Stimulated activated naive CD8-positive, alpha-beta T cell treated with anti-CD3 and anti-CD28 coated beads, Interleukin-15, amount 100 ng/mL, for 72 hours (primary cell): ENCODE measurements around the gene UCN3.

Experiments used
- ATAC-seq: fragments of 150-1000 bp; cut with Tn5 transposase; 2 replicates; pipeline ENCODE4 v1.10.0; 2021; ENCODE audit warnings: mild to moderate bottlenecking, moderate library complexity
- DNase-seq, 2 donors: peaks; one replicate each; pipeline ENCODE4 v3.0.0; 2021 to 2022
- H3K27ac Mint-ChIP-seq, 2 donors: one replicate each; pipeline ENCODE4 v1.8.0; 2022; ENCODE audit warnings: mild to moderate bottlenecking in 2 of 2, mixed read lengths in 2 of 2, moderate library complexity in 2 of 2
- H3K27me3 Mint-ChIP-seq: one replicate; pipeline ENCODE4 v1.8.0; 2022; ENCODE audit warnings: mixed read lengths
- H3K4me1 Mint-ChIP-seq: one replicate; pipeline ENCODE4 v1.8.0; 2022; ENCODE audit warnings: mild to moderate bottlenecking, mixed read lengths
- H3K4me3 Mint-ChIP-seq, 2 donors: one replicate each; pipeline ENCODE4 v1.8.0; 2022; ENCODE audit warnings: mild to moderate bottlenecking in 2 of 2, mixed read lengths in 2 of 2, moderate library complexity in 1 of 2
- H3K9me3 Mint-ChIP-seq, 2 donors: one replicate each; pipeline ENCODE4 v1.8.0; 2022; ENCODE audit warnings: mixed read lengths in 2 of 2

UCN3 gene, protein sequence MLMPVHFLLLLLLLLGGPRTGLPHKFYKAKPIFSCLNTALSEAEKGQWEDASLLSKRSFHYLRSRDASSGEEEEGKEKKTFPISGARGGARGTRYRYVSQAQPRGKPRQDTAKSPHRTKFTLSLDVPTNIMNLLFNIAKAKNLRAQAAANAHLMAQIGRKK

DNA sequence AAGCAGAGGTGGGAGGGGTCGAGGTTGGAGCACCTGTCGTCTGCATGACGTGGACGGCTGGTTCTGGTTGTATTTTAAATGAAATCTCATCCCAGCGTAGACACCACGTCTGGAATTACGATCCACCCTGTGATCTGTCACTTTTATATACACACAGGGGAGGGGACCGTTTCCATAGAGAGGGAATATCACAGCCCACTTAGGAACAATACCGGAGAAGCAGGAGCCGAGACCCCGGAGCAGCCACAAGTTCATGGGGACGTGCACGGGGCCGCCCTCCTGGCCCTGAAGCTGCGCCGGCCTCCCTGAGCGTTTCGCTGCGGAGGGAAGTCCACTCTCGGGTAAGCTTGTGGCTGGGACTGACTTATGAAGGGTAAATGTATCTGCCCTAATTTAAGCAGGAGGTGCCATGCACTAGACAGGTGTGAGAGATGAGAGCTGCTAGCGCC lies at the start of gene UCN3:
Gene UCN3 (plus strand): TSS at position 77 of the 449 bp plus-strand sequence. CDS start 8,755 bp downstream, outside the sequence.
- H3K4me1 Mint-ChIP-seq = no peaks in the 10 kb centered on the region
- peaks cover 5 to 7% of the 10 kb centered on the region in 2 donors for H3K9me3 Mint-ChIP-seq
- ATAC-seq (no peak), DNase-seq (no peak)
- no peak within 1 kb of the TSS for H3K4me3 Mint-ChIP-seq
- peaks cover 5% of the 10 kb centered on the region for H3K27me3 Mint-ChIP-seq
- H3K27ac Mint-ChIP-seq = no peak within 1 kb of the TSS

DNA sequence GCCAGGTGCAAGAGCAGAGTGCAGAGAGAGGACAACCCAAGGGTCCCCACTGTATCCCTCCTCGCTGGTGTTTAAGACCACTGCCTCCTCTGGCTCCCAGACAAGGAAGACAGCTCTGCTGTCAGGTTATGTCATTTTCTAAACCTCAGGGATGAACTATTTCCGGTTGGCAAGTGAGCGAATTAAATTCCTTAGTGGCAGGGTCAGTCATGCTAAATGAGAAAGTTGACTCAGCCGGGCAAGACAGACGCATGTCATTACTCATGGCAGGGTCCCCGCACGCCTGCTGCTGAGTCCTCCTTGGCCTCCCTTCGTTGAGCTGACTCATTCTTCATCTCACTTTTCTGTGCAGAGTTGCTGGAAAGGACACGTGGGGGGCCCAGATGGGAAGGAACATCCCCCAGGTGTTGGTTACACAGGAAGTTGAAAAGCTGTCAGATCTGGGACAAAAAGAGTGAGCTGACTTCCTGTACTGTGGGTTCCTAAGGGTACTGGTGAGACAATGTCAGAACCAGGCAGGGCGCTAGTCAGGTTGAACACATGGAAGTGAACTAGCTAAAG lies 47.1 kb upstream of the UCN3 start:
- H3K4me1 Mint-ChIP-seq = peaks cover 56% of the 10 kb centered on the region
- peak; percentile 59 to 85 for DNase-seq
- peak overlapping the region; percentile 31 to 75 for H3K27ac Mint-ChIP-seq
- peak; percentile 97 for ATAC-seq
- H3K4me3 Mint-ChIP-seq = peak overlapping the region; percentile 36 to 38
- H3K9me3 Mint-ChIP-seq = no peaks in the 10 kb centered on the region
- no peaks in the 10 kb centered on the region for H3K27me3 Mint-ChIP-seq

DNA sequence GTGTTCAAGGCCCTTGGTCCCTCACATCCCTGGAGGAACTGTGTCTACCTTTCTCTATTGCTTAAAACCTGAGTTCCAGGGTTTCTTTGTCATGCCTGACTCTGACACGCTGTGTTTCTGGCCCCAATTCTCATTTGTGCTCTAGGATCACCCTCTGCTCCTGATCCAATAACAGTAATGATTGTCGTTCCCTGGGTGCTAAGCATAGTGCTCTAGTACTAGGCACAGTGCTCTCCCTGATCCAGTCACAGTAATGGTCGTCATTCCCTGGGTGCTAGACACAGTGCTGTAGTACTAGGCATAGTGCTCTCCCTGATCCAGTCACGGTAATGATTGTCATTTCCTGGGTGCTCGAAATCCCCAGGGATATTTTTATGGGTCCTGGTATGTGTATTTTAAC lies 46.6 kb upstream of the UCN3 start:
- ATAC-seq (peak; percentile 2), DNase-seq (no peak)
- H3K9me3 Mint-ChIP-seq = no peaks in the 10 kb centered on the region
- H3K4me1 Mint-ChIP-seq = peaks cover 56% of the 10 kb centered on the region
- H3K4me3 Mint-ChIP-seq = peak overlapping the region in 1 of 2 donors; percentile 36
- no peaks in the 10 kb centered on the region for H3K27me3 Mint-ChIP-seq
- peak overlapping the region in 1 of 2 donors; percentile 75 for H3K27ac Mint-ChIP-seq

DNA sequence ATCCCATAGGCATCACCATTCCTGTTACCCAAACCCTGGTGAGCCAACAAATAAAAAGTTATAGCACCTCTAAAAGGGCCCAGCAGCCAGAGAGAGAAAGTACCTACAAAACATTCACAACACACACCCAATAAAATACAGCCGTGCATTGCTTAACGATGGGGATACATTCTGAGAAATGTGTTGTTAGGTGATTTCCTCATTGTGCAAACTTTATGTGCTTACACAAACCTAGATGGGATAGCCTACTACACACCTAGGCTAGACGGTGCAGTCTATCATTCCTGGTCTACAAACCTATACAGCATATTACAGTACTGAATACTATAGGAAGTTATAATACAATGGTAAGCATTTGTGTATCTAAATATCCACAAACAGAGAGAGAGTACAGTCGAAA lies 44.9 kb upstream of the UCN3 start:
- Mint-ChIP-seq H3K27me3 (no peaks in the 10 kb centered on the region), H3K4me3 (no peak overlapping the region), H3K27ac (no peak overlapping the region), H3K9me3 (no peaks in the 10 kb centered on the region), H3K4me1 (peaks cover 49% of the 10 kb centered on the region)
- no peak for ATAC-seq
- no peak for DNase-seq

DNA sequence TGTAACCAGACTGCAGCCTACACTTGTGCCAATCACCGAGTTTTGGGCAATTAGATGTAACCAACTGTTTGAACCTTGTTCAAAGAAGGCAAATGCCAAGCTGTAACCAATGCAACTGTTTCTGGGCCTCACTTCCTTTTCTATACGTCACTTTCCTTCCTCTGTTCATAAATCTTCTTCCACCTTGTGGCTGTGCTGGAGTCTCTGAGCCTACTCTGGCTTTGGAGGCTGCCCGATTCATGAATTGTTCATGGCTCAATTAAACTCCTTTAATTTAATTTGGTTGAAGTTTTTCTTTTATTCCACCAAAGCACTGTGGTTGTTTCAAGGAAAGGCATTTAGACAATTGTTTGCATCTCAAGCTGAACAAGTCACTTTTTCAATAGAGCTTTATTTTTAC lies 43.5 kb upstream of the UCN3 start:
- Mint-ChIP-seq H3K27ac (no peak overlapping the region), H3K4me1 (peaks cover 46% of the 10 kb centered on the region), H3K9me3 (no peaks in the 10 kb centered on the region), H3K4me3 (no peak overlapping the region), H3K27me3 (no peaks in the 10 kb centered on the region)
- ATAC-seq = no peak
- no peak for DNase-seq

DNA sequence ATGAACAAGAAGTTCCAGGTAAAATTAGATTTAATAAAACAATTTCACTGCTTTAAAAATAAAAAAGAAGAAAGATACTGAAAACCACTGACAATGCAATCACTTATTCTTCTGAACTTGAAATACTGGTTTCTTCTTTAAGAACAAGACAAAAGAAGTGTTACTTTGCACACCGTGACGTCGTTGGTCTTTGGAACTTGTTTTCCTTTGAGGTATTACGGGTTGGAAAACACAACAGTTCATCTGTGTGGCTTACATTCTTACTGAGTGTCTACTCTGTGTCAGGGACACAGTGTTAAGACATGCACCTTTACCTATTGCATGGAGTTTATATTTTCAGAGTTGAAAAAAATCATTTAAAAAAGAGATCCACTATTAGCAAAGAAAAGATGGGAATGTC lies 41.3 kb upstream of the UCN3 start:
- no peaks in the 10 kb centered on the region for H3K9me3 Mint-ChIP-seq
- ATAC-seq (no peak), DNase-seq (no peak)
- H3K4me3 Mint-ChIP-seq = no peak overlapping the region
- peaks cover 25% of the 10 kb centered on the region for H3K4me1 Mint-ChIP-seq
- no peak overlapping the region for H3K27ac Mint-ChIP-seq
- H3K27me3 Mint-ChIP-seq = no peaks in the 10 kb centered on the region

DNA sequence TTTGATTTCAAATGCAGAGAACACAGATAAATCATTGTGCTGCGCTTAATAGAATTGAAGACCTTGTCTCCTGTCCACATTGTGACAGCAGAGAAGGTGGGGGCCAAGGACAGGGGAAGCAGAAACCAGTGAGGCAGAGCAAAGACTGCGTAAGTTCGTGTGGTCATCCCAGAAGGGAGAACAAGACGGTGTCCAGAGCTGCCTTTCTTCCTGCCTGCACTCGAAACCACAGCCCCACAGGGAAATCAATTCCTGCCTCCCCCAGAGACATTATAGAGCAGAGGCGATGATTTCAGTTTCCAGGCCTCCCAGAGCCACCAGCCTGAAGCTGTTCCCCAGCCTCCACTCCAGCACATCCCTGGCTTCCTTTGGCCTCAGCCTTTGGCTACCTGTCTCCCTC lies 39.7 kb upstream of the UCN3 start:
- no peak overlapping the region for H3K4me3 Mint-ChIP-seq
- no peaks in the 10 kb centered on the region for H3K27me3 Mint-ChIP-seq
- no peaks in the 10 kb centered on the region for H3K9me3 Mint-ChIP-seq
- no peak overlapping the region for H3K27ac Mint-ChIP-seq
- ATAC-seq (no peak), DNase-seq (no peak)
- peaks cover 10% of the 10 kb centered on the region for H3K4me1 Mint-ChIP-seq

DNA sequence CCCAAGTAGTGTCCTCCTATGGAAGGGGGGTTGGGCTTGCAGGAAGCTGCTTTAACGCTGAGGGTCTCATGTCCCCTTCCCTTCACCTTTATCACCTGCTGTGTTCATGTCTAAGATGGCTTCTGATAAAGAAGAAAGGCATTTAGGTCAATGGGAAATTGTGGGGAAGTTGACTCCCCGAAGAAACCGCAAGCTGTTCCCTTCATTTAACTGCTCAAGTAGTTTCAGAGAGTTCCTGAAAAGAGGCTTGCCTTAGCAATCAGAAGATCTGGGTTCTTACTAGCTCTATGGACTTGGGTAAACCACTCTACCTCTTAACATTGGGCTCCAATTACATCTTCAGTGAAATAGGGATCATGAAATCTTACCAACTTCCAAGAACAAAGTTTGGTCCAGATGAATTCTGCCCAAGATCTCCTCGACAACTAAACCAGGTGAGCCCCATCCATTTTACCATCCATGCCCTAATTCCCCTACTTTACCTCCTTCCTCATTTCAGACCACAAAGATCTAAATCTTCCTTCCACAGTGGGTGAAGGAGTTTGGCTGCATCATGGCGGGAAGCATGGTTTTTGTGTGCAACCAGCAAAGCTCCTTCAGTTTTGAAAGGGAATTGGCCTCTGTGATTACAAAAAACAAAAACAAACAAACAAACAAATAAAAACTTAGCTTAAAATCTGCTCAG lies 30.4 kb upstream of the UCN3 start:
- ATAC-seq = no peak

DNA sequence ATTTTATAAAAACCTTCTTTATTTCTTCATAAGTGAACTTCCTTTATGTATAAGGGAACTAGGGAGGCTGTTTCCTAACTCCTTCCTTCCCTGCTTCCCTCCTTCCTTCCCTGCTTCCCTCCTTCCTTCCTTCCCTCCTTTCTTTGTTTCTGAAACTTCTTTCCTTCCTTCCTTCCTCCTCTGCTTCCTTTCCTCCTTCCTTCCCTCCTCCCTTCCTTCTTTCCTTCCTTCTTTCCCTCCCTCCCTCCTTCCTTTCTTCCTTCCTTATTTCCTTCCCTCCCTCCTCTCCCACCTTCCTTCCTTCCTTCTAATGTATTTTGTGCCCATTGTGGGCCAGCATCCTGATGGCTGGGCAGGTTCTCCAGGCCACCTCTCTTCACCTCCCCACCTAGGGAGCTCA lies 26.8 kb upstream of the UCN3 start:
- DNase-seq (no peak), ATAC-seq (no peak)
- no peak overlapping the region for H3K4me3 Mint-ChIP-seq
- peaks cover 6 to 18% of the 10 kb centered on the region in 2 donors for H3K9me3 Mint-ChIP-seq
- no peaks in the 10 kb centered on the region for H3K4me1 Mint-ChIP-seq
- H3K27ac Mint-ChIP-seq = no peak overlapping the region
- peaks cover 10% of the 10 kb centered on the region for H3K27me3 Mint-ChIP-seq

More for the DNA sequence above, 30.4 kb upstream of the UCN3 start:
- peaks cover 6 to 18% of the 10 kb centered on the region in 2 donors for H3K9me3 Mint-ChIP-seq
- H3K4me3 Mint-ChIP-seq = no peak overlapping the region
- peaks cover 10% of the 10 kb centered on the region for H3K27me3 Mint-ChIP-seq
- no peak for DNase-seq
- H3K4me1 Mint-ChIP-seq = no peaks in the 10 kb centered on the region
- H3K27ac Mint-ChIP-seq = no peak overlapping the region

DNA sequence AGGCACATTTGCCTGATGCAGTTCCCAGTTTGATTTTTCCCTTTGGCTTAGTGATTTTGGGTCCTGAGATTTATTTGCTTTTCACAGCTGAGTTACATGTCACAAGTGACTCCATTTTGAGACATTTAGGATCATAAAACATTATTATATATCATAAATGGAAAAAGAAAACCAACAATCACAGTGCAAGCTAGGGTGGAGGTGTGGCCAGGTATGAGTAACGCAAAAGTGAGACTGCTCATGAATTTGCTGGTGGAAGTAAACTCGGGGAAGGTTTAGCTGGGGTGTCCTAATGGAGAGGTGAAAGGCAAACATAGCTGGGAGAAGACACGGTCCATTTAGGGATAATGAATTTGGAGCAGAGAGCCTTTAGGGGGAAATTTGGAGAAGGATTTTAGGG lies 21.7 kb upstream of the UCN3 start:
- no peak for DNase-seq
- no peaks in the 10 kb centered on the region for H3K27me3 Mint-ChIP-seq
- H3K4me1 Mint-ChIP-seq = peaks cover 5% of the 10 kb centered on the region
- H3K4me3 Mint-ChIP-seq = no peak overlapping the region
- no peak for ATAC-seq
- no peaks in the 10 kb centered on the region for H3K9me3 Mint-ChIP-seq
- no peak overlapping the region for H3K27ac Mint-ChIP-seq

DNA sequence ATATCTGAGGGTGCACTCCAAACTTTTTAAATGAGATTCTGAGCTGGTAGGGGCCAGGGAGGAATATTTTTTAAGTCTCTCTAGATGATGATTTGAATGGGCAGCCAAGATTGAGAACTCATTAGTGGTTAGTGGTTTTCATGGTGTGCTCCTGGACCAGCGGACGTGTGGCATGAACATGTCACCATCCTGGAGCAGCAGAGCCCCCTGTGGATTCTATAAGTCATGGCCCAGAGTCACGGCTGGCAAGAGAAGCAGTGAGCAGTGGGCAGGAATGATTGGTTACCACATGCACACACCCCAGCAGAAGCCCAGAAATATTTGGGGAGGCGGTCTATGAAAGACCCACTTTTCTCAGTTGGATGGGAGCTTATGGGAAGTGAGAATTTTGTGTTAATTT lies 21.2 kb upstream of the UCN3 start:
- ATAC-seq = peak; percentile 74
- H3K9me3 Mint-ChIP-seq = no peaks in the 10 kb centered on the region
- no peak overlapping the region for H3K4me3 Mint-ChIP-seq
- no peak overlapping the region for H3K27ac Mint-ChIP-seq
- H3K27me3 Mint-ChIP-seq = no peaks in the 10 kb centered on the region
- DNase-seq = no peak
- peaks cover 5% of the 10 kb centered on the region for H3K4me1 Mint-ChIP-seq

DNA sequence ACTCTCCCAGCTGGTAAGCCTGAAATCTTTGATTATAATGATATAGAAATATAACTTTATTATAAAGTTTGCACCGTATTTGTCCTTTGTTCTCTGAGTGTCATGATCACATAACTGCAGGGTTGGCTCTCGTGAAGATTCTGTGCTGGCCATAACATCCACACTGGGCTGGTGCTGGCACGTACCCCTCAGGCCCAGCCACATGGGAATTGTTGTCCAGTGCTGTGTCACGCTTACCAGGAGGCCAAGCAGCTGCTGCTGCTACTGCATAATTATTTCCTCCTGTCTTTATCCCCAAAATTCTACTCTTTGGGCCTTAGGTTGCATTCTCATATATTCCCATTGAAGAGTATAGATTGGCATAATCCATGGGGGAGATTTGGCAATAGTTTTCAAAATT lies 20.8 kb upstream of the UCN3 start:
- ATAC-seq = no peak
- Mint-ChIP-seq H3K27ac (no peak overlapping the region), H3K4me1 (peaks cover 5% of the 10 kb centered on the region), H3K9me3 (no peaks in the 10 kb centered on the region), H3K4me3 (no peak overlapping the region), H3K27me3 (no peaks in the 10 kb centered on the region)
- no peak for DNase-seq

DNA sequence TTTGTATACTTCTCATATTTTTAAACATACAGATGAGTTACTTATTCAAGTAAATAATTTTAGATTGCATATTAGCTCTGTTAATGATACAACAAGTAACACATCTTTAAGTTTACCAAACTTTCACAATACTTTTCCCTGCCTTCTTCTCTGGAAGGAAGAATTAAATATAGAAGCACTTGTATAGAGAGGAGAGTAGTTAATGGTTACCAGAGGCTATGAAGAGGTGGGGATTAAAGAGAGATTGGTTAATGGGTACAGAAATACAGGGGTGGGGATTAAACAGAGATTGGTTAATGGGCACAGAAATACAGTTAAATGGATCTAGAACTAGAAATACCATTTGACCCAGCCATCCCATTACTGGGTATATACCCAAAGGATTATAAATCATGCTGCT lies 20.0 kb upstream of the UCN3 start:
- Mint-ChIP-seq H3K27ac (no peak overlapping the region), H3K9me3 (no peaks in the 10 kb centered on the region), H3K4me3 (no peak overlapping the region), H3K4me1 (peaks cover 5% of the 10 kb centered on the region), H3K27me3 (no peaks in the 10 kb centered on the region)
- ATAC-seq (no peak), DNase-seq (no peak)

DNA sequence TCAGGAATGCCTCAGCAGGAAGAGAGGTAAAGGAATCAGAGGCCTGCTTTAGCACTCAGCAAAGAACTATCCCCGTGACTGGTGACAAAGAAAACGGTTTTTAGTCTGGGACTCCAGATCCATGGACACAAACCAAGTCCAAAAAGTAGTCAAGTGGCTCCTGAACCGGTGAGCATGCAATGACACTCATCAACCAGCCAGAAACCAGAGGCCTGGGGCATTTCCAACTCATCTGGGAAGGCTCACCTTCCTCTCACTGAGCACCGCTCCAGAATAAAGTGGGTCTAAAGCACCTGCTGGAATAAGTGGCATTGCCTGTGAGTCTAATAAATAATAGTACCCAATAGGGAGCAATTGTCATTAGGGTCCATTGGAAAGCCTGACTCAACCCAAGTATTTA lies 17.9 kb upstream of the UCN3 start:
- Mint-ChIP-seq H3K27me3 (no peaks in the 10 kb centered on the region), H3K9me3 (no peaks in the 10 kb centered on the region), H3K4me1 (peaks cover 5% of the 10 kb centered on the region), H3K27ac (no peak overlapping the region), H3K4me3 (no peak overlapping the region)
- DNase-seq = no peak
- ATAC-seq = no peak

DNA sequence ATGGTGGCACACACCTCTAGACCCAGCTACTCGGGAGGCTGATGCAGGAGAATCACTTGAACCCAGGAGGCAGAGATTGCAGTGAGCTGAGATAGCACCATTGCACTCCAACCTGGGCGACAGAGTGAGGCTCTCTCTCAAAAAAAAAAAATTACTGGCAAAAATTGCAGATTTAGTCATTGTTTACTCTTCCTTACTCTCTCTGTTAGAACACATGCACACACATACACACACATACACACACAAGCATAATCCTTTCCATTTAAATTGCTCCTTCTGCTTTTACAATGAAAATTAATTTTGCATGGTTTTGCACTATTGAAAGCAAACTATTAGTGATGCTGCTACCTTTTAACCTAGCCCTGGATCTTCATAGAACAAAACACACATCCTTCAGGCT lies 15.4 kb upstream of the UCN3 start:
- Mint-ChIP-seq H3K27ac (no peak overlapping the region), H3K4me3 (no peak overlapping the region), H3K27me3 (no peaks in the 10 kb centered on the region), H3K9me3 (no peaks in the 10 kb centered on the region), H3K4me1 (no peaks in the 10 kb centered on the region)
- ATAC-seq (no peak), DNase-seq (no peak)

DNA sequence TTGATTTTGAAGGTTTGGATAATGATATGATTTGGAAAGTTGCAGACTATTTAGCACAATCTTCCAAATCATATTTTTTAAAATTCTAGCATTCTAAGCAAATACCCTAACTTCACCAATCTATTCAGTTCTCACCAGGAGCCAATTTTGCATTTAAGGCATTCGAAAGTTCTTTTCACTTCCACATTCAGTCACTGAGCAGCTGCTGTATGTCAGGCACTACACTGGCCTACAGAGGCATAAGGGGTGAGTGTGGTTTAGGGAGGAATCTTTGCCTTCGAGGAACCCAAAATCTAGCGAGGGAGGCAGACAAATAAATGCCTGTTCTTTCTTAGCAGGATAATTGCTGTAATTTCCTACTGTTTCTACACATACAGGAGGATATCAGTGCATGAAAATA lies 10.7 kb upstream of the UCN3 start:
- Mint-ChIP-seq H3K27ac (no peak overlapping the region), H3K27me3 (no peaks in the 10 kb centered on the region), H3K4me1 (peaks cover 21% of the 10 kb centered on the region), H3K4me3 (no peak overlapping the region), H3K9me3 (no peaks in the 10 kb centered on the region)
- DNase-seq (no peak), ATAC-seq (no peak)
